ENCODE results near the gene LGALSL.

The LGALSL gene

DNA sequence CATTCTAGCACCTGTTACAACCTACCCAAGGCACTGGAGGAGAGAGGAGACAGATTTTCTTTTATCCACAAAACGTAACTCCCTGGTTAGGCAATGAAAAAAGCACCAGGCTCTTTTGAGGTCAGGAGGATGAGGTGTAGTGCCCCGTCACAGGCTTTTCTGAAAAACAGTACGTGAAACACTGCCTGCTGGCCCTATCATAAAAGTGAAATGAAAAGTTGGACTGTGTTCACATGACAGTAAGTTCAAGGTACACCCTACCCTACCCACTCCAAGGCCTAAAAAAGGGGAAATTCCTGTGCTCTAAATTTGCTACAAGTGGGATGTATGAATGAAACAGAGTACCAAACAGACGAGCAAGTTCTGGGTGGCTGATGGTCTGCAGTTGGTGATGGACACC lies 17.6 kb downstream of the LGALSL start:
- no peak for DNase-seq (ENCODE audit: low read depth)

- DNase-seq (ENCODE audit: low read depth): no peak
These were observed 18.9 kb downstream of the LGALSL start for GRCh38 chr2:64472881-64473280.

DNA sequence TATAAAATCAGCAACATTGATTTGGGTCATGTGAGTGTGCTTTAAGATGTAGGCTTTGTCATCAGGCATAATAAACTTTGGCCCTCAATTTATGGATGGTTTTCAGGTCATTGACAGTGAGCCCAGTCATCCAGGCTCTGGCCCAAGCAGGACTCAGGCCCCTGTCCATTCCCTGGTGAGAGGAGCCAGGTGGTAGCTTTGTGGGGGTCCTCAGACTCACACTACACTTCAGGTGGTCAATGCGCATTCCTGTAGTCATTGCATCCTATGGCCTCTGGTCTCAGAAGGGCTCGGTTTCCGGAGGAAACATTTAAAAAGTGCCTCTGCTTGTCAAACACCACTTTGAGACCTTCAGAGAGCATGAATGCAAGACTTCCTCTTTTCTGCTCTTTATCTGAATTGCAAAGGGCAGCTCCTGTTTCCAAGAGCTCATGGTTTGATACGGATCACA lies 20.2 kb downstream of the LGALSL start:
- DNase-seq (ENCODE audit: low read depth): no peak

DNA sequence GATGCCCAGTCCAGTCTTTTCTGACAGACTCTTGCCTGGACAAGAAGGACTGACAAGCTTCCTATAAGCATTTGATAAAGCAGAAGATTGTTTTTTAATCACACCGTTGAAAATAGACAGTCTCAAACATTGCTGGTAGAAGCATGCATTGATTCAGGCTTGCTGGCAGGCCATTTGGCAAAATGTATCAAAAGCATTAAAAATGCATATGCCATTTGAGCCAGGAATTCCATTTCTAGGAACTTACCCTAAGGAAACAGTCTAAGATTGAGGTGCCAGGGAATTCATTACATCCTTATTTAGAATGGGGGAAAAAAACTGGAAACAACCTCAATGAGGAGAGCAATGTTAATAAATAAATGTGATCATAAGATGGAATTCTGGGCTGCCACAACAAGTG lies 20.7 kb downstream of the LGALSL start:
- DNase-seq (ENCODE audit: low read depth): no peak

DNA sequence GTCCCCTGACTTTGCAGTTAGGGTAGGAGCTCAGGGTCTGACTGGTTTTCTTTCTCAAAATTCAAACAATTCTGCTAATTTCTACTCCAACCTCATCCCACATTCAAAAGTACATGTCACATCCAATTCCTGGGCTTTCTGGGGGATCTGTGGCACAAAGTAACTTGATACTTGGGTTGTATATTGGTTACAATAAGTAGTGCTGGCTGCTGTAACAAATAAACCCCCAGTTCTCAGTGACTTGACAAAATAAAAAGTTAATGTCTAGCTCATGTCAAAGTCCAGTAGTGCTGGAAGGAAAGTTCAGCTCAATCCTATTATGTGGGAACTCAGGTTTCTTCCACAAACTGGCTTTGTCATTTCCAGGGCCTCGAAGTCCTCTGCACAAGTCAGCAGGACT lies 23.1 kb downstream of the LGALSL start:
- DNase-seq (ENCODE audit: low read depth): no peak

GRCh38 chr2:64477979-64478378 lies 24.0 kb downstream of the LGALSL start:
- no peak for DNase-seq (ENCODE audit: low read depth)

DNA sequence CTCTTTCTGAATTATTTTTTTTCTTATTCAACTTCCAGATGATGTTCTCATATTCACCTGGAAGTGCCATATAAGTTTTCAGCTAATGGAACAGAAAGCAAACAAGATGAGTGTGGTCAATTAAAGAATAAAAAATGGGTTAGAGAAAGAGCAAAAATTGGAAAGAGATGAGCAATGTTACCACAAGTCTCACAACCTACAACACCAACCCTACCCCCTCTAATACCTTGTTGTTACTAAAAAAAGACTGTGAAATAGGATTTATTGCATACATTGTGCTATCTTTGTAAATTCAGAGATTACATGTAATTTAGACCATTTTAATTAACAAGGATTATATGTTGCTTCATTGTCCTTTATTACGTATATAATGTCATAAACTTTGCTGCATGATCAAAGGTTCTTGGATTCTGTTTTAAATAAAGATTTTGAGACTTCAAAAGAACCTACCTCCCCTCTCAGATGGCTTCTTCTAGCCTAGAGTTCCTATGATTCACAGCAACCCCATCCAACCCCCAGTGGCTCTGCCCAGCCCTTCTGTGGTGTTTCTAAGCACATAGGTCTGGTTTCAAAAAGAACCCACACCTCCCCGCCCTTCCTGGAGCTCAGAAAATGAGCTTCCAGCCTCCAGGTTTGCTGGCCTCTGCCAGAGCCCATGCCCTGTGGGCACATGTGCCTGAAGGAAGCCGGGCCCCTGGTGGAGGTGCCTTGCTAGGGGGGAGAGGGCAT lies 24.7 kb downstream of the LGALSL start:
- DNase-seq (ENCODE audit: low read depth): no peak

GRCh38 chr2:64479259-64480117 lies 25.5 kb downstream of the LGALSL start:
- DNase-seq (ENCODE audit: low read depth): no peak

DNA sequence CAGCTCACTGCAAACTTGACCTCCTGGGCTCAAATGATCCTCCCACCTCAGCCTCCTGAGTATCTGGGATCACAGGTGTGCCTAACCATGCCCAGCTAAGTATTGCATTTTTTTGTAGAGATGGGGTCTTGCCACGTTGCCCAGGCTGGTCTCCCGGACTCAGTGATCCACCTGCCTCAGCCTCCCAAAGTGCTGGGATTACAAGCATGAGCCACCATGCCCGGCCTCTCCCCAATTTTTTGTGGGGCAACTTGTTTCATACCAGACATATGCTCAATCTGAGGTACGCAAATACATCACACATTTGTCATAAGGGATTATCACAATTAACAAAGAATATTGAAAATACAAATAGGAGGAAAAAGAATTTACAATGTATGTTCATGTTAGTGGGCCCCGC lies 27.7 kb downstream of the LGALSL start:
- no peak for DNase-seq (ENCODE audit: low read depth)

DNA sequence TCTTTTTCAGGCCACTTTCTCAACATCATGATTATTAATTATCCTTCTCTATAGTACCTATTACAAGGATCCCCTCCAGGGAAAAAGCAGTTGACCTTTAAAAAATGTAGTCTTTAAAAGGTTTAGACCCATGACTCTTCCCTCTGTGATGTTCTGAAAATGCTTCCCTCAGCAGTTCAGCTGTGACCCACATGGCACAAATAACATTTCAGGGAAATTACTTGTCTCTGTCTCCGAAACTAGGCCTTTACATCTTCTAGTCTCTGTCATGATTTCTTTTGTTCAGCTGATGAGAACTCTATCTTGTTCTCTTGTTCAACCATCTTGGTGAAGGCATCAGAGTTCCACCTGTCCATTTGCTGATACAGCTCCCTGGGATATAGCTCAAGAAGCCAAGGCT lies 28.3 kb downstream of the LGALSL start:
- DNase-seq (ENCODE audit: low read depth): no peak

GRCh38 chr2:64482765-64483504 lies 29.0 kb downstream of the LGALSL start:
- DNase-seq (ENCODE audit: low read depth): no peak

GRCh38 chr2:64485331-64485730 lies 31.4 kb downstream of the LGALSL start:
- DNase-seq (ENCODE audit: low read depth): no peak

DNA sequence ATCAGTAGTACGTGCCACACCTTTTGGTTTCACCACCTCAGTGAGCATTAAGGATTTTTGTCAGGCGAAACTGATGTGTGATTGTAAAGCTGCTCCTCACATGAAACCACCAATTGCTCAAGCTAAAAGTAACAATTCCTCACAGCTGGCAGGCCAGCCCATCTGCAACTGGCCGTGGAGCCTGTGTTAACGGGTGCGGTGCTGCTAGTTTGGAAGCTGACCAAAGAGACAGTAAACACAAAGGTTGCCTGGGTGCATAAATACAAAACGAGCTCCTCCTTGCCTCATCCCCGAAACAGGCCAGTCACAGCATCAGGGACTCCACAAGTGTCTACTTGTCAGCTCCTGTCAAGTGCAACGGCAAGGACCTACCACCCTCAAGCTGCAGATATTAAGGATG lies 32.0 kb downstream of the LGALSL start:
- DNase-seq (ENCODE audit: low read depth): no peak

GRCh38 chr2:64487256-64488049 lies 33.5 kb downstream of the LGALSL start:
- DNase-seq (ENCODE audit: low read depth): no peak

DNA sequence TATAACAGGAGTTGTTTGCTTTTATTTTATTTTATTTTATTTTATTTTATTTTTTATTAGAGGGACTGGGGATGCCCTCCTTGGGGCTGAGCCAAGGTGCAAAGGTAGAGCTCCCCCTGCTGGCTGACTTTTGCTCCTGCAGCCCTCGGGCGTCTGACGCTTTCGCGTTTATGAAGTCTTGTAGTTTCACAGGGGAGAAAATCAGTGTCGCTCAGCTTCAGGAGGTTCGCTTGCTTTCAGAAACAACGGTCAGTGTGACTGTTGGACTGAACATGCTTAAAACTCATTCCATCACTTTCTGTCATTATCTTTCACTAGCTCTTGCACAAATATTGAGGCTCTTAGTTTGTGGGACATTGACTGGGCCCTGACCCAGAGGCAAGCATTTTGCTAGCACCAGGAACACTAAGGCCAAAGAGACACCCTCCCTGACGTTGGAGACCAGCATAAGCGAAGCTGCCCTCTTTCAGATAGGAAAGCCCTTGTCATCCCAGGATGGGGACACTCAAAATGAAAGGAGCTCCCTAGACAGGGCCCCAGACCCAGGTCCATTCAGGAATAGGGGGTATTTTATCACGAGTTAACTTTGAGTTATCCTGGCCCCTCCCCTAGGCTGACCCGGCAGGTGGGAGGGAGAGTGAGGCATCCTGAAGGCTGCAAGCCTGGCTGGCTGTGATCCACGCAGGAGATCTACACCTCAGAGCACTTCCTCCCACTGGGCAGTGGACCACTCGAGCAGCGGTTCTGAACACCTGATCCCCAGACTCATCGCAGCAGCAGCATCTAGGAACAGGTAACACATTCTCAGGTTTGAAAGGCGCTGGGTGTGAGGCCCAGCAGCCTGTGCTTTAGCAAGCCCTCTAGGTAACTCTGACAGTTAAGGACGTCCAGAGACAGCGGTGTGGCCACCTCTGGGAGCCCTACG lies 34.4 kb downstream of the LGALSL start:
- peak; percentile 71 for DNase-seq (ENCODE audit: low read depth)

GRCh38 chr2:64489081-64489751 lies 35.3 kb downstream of the LGALSL start:
- no peak for DNase-seq (ENCODE audit: low read depth)

- DNase-seq (ENCODE audit: low read depth): no peak
These were observed 37.5 kb downstream of the LGALSL start for GRCh38 chr2:64491426-64491825.

DNA sequence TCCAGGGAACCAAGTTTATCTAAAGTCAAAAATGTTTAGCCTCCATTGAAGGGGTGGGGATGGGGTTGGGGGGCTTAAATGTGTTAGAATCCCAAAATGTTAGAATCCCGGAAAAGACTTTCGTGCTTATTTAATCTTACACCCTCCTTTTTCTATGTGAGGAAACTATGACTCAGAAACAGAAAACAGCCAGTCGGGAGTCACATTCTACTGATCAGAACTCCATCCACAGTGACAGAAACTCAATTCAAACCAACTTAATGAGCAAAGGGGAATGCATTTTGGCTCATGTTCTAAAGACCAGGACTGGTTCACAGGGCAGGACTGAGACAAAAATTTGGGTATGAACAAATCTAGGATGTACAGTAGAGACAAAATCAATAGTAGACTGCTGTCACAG lies 38.3 kb downstream of the LGALSL start:
- no peak for DNase-seq (ENCODE audit: low read depth)

- DNase-seq (ENCODE audit: low read depth): no peak
These were observed 38.9 kb downstream of the LGALSL start for GRCh38 chr2:64492821-64493220.

GRCh38 chr2:64493788-64494187 lies 39.8 kb downstream of the LGALSL start:
- no peak for DNase-seq (ENCODE audit: low read depth)
